ENCODE measurements around the gene MYOF.

- TF ChIP-seq, protein P1, sequence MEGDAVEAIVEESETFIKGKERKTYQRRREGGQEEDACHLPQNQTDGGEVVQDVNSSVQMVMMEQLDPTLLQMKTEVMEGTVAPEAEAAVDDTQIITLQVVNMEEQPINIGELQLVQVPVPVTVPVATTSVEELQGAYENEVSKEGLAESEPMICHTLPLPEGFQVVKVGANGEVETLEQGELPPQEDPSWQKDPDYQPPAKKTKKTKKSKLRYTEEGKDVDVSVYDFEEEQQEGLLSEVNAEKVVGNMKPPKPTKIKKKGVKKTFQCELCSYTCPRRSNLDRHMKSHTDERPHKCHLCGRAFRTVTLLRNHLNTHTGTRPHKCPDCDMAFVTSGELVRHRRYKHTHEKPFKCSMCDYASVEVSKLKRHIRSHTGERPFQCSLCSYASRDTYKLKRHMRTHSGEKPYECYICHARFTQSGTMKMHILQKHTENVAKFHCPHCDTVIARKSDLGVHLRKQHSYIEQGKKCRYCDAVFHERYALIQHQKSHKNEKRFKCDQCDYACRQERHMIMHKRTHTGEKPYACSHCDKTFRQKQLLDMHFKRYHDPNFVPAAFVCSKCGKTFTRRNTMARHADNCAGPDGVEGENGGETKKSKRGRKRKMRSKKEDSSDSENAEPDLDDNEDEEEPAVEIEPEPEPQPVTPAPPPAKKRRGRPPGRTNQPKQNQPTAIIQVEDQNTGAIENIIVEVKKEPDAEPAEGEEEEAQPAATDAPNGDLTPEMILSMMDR (IDR thresholded peaks at IDR 0.05) = no peak
- TF ChIP-seq POLR2AphosphoS5 (IDR thresholded peaks at IDR 0.05; ENCODE audit: low read depth, low read length) = no peak
- no peak for TF ChIP-seq TCF7L2 (IDR thresholded peaks at IDR 0.05; ENCODE audit: low read depth, low read length)
- TF ChIP-seq SIN3A (IDR thresholded peaks at IDR 0.05; ENCODE audit: borderline replicate concordance, insufficient read depth, low read depth, low read length) = no peak
Measured at GRCh38 chr10:93437946-93438612, 44.1 kb downstream of the MYOF start.
